Measurements from ENCODE around the gene NRBP1. TPM values are rescaled to one million over a fixed set of nuclear protein-coding genes. Genes with fewer than 3 reads are reported as not detected.

NRBP1 gene
- total and polyA plus RNA-seq, 9 of the 15 experiments (the other 6 are each of a cell fraction or from before 2014, with no cell fraction given): 2.9 to 84.5 (median 36.9) TPM

GRCh38 chr2:27380626-27381545 is 47.5 kb upstream of the NRBP1 start, which contains the start of gene ZNF513 (continued):
- TF ChIP-seq REST (IDR thresholded peaks at IDR 0.05; ENCODE audit: borderline replicate concordance): peak; percentile 98
- TF ChIP-seq REST (CRISPR knock-in tag; IDR thresholded peaks at IDR 0.05; ENCODE audit: low read depth): peak; percentile 72; the same call in 1 of the 2 replicates
- TF ChIP-seq MNT (conservative IDR thresholded peaks at IDR 0.05): peak; percentile 51 to 84; a peak in 3 of 4 replicates
- peak; percentile 34; the same call in 1 of the 2 replicates for TF ChIP-seq ZNF24 (IDR thresholded peaks at IDR 0.05)
- no peak for TF ChIP-seq STAT6 (CRISPR knock-in tag; IDR thresholded peaks at IDR 0.05)
- peak; percentile 65; the same call in 1 of the 2 replicates for TF ChIP-seq ZFX (CRISPR knock-in tag; IDR thresholded peaks at IDR 0.05)
- TF ChIP-seq SPI1 (IDR thresholded peaks at IDR 0.05; ENCODE audit: borderline replicate concordance, low read depth, low read length): 0 out of 2 replicates have a peak, but pooled peaks have one; percentile 33
- TF ChIP-seq ZNF584 (CRISPR knock-in tag; IDR thresholded peaks at IDR 0.05; ENCODE audit: low read depth): peak; percentile 85; the same call in 1 of the 2 replicates
- TF ChIP-seq ZNF124 (CRISPR knock-in tag; IDR thresholded peaks at IDR 0.05): no peak
- peak; percentile 12; the same call in 1 of the 2 replicates for TF ChIP-seq GTF2E2 (tag; IDR thresholded peaks at IDR 0.05)
- TF ChIP-seq HNRNPUL1 (IDR thresholded peaks at IDR 0.05; ENCODE audit: low read length): no peak
- TF ChIP-seq SAFB (IDR thresholded peaks at IDR 0.05; ENCODE audit: borderline replicate concordance, low read depth, low read length): peak; percentile 70; the same call in 1 of the 2 replicates
- peak; percentile 80 for TF ChIP-seq RBM25 (IDR thresholded peaks at IDR 0.05; ENCODE audit: low read depth, low read length, severe bottlenecking)

Data from K562 (cell line).